SK-N-MC (cell line): ENCODE results near the gene ATP8B1.
"Not testable (repeated sequence)": the region's sequence is repeated elsewhere in the genome, so short reads cannot be mapped to it uniquely, and the experiment has no call there.

ENCODE experiments used
- DNase-seq: peaks from one replicate; pipeline ENCODE4 v3.0.0-alpha.2; 2011; ENCODE audit warnings: low read depth, low spot score
- H3K27ac ChIP-seq: fragments of 200-600 bp; sonication (generic); 2 replicates; pipeline ENCODE4 v1.5.1; 2016; ENCODE audit warnings: mixed run types
- H3K36me3 ChIP-seq: fragments of 200-600 bp; sonication (generic); 2 replicates; pipeline ENCODE4 v1.6.1; 2017; ENCODE audit warnings: antibody characterized with exemption, low read length, mixed read lengths; ENCODE audit not compliant: insufficient read depth
- H3K4me3 ChIP-seq: fragments of 200-600 bp; sonication (generic); 2 replicates; pipeline ENCODE4 v1.5.1; 2016
- H3K9ac ChIP-seq: fragments of 200-600 bp; sonication (generic); 2 replicates; pipeline ENCODE4 v1.8.0; 2017; ENCODE audit warnings: mixed run types, mixed read lengths; ENCODE audit not compliant: insufficient read length
- H3K9me3 ChIP-seq: fragments of 200-600 bp; sonication (generic); 2 replicates; pipeline ENCODE4 v1.6.1; 2017; ENCODE audit warnings: low read depth, mild to moderate bottlenecking, antibody characterized with exemption, low read length, moderate library complexity, mixed read lengths
- EZH2 ChIP-seq: fragments of 200-600 bp; sonication (generic); IDR thresholded peaks from one replicate; pipeline ENCODE4 v1.6.1; 2017; ENCODE audit warnings: antibody characterized with exemption
- FOXP2 ChIP-seq: optimal IDR thresholded peaks from 2 replicates; pipeline ENCODE3; 2011; ENCODE audit warnings: mild to moderate bottlenecking, moderate library complexity; ENCODE audit not compliant: insufficient read depth; ENCODE audit errors: extremely low read length, control extremely low read depth
- POLR2AphosphoS5 ChIP-seq: IDR thresholded peaks from 2 replicates; pipeline ENCODE4 v1.6.1; 2012; ENCODE audit warnings: mild to moderate bottlenecking, low read depth, low read length, borderline replicate concordance

ATP8B1 gene

DNA sequence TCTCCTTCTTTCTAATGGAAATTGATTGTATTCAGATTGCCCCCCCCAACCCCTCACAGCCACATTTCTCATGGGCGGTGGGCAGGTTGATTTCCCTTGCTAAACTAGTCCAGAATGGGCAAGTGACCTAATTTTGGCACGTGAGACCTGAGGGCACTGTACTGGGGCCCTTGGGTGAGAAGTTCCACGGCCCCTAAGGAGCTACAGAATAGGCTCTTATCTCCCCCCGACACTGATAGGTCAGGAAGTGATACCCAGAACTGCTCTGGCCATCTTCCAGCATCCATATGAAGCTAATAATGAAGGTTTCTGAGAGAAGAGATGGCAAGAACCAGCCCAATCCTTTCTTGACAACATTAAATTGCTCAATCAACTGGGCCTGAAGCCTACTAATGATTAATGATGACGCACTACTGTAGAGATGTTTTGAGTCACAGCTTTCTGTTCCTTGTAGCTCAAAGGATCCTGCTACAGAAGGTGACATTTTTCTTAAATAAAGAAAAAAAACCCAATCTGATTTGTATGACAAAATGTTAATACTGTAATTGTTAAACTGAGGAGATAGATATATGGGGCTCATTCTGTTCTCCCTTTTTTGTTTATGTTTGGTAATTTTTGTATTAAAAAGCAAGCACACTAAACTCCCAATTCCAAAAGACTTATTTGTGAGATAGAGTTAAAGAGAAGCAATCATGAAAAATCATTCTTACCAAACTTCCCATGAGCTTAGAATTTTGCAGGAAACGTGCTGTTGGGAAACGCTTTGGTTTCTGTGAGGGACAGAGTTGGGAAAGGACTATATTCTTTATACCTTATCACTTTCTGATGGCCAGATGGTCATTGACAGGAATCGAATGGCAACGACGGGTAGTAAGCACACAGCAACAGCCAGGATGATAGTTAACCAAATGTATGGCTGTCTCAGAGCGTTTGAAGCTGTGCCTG lies 153.3 kb downstream of the ATP8B1 start:
- Histone ChIP-seq H3K27ac (no peak overlapping the region), H3K9ac (no peak overlapping the region), H3K36me3 (no peaks in the 10 kb centered on the region), H3K4me3 (no peak overlapping the region), H3K9me3 (no peaks in the 10 kb centered on the region)
- TF ChIP-seq POLR2AphosphoS5, result no peak
- TF ChIP-seq FOXP2, result no peak
- TF ChIP-seq EZH2, result no peak
- no peak for DNase-seq

DNA sequence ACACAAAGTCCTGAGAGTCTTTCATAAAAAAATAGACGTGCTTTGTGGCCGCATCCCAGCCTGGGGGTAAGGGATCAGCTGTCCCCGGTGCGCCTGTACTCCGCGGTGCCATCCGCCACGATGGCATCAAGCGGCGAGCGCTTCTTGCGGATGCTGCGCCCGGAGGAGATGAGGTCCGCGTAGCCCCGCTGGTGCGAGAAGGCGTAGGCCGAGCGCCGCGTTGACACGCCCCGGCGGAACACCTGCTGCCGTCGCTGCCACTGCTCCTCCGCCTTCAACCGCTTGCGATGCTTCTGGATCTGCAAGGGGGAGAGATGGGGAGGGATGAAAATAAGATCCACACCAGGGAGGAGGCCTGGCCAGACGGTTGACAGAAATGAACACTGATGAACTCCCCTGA lies 154.7 kb downstream of the ATP8B1 start:
- TF ChIP-seq POLR2AphosphoS5, result no peak
- no peak for TF ChIP-seq FOXP2
- Histone ChIP-seq H3K36me3 (no peaks in the 10 kb centered on the region), H3K9ac (no peak overlapping the region), H3K27ac (no peak overlapping the region), H3K9me3 (no peaks in the 10 kb centered on the region), H3K4me3 (no peak overlapping the region)
- DNase-seq, result no peak

DNA sequence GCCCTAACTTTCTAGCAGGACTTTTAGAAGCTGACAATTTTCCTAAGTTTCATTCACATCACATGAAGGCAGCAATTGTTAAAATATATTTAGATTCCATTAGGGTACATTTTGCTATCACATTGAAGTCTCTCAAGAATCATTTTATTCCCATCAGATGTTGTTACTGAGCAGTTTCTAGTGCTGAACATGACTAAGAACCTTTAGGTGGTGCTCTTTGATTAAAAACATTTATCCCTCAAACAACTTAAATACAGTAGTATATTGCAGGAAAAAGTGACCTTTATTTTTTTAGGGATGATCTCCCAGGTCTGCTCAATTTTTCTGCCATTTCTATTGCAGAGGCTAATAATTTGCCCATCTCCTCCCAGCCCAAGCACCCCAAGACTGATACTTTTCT lies 158.6 kb downstream of the ATP8B1 start:
- Histone ChIP-seq H3K27ac (no peak overlapping the region), H3K4me3 (no peak overlapping the region), H3K36me3 (peaks cover 2% of the 10 kb centered on the region; the same call in 1 of the 2 replicates), H3K9me3 (no peaks in the 10 kb centered on the region), H3K9ac (no peak overlapping the region)
- no peak for DNase-seq
- no peak for TF ChIP-seq POLR2AphosphoS5
- TF ChIP-seq FOXP2, result no peak
- TF ChIP-seq EZH2, result no peak

DNA sequence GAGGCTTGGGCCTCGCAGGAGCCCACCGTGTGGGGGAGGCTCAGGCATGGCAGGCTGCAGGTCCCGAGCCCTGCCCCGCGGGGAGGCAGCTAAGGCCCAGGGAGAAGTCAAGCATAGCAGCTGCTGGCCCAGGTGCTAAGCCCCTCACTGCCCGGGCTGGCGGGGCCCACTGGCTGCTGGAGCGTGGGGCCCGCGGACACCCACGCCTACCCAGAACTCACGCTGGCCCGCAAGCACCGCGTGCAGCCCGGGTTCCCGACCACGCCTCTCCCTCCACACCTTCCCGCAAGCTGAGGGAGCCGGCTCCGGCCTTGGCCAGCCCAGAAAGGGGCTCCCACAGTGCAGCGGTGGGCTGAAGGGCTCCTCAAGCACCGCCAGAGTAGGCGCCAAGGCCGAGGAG lies 159.4 kb downstream of the ATP8B1 start:
- H3K27ac ChIP-seq, DNase-seq, H3K36me3 ChIP-seq, H3K9me3 ChIP-seq, H3K9ac ChIP-seq, H3K4me3 ChIP-seq: not testable (repeated sequence)

DNA sequence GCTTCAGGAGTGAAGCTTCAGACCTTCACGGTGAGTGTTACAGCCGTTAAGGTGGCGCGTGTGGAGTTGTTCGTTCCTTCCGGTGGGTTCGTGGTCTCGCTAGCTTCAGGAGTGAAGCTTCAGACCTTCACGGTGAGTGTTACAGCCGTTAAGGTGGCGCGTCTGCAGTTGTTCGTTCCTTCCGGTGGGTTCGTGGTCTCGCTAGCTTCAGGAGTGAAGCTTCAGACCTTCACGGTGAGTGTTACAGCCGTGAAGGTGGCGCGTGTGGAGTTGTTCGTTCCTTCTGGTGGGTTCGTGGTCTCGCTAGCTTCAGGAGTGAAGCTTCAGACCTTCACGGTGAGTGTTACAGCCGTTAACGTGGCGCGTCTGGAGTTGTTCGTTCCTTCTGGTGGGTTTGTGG lies 160.7 kb downstream of the ATP8B1 start:
- DNase-seq, H3K27ac ChIP-seq: not testable (repeated sequence)

DNA sequence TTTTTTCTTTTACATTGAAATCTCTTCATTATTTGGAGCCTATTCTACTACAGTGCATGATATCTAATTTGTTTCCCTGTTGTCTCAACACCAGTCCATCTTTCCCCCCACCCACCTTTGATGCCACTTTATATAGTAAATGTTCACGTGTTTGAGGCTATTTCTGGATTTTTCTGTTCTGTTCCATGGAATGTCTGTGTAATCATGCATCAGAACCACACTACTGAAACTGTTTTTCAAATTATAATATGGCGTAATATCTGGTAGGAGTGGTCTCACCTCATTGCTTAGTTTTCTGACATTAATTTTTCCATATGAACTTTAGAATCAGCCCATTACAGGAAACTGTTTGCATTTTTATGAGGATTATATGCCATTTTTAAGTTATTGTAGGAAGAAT lies 162.4 kb downstream of the ATP8B1 start:
- Histone ChIP-seq H3K9ac (no peak overlapping the region), H3K4me3 (no peak overlapping the region), H3K9me3 (no peaks in the 10 kb centered on the region), H3K27ac (no peak overlapping the region), H3K36me3 (peaks cover 2% of the 10 kb centered on the region; the same call in 1 of the 2 replicates)
- TF ChIP-seq POLR2AphosphoS5 (no peak), FOXP2 (no peak)
- no peak for DNase-seq

More for the DNA sequence above, 160.7 kb downstream of the ATP8B1 start:
- H3K9me3 ChIP-seq, H3K4me3 ChIP-seq, H3K9ac ChIP-seq, H3K36me3 ChIP-seq: not testable (repeated sequence)

DNA sequence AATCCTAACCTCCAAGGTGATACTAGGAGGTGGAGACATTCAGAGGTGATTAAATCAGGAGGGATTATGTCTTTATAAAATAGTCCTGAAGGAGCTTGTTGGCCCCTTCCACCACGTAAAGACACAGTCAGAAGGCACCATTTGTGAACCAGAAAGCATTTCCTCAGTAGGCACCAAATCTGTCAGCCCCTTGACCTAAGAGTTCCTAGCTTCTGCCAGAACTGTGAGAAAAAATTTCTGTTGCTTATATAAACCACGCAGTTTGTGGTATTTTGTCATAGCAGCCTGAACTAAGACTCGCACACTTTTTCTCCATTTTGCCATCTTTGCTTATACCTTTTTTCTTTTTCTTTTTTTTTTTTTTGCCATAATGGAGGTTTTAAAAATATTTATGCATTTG lies 162.9 kb downstream of the ATP8B1 start:
- no peak overlapping the region for H3K27ac ChIP-seq
- TF ChIP-seq POLR2AphosphoS5, result no peak
- TF ChIP-seq EZH2, result no peak
- TF ChIP-seq FOXP2, result no peak
- peaks cover 2% of the 10 kb centered on the region; the same call in 1 of the 2 replicates for H3K36me3 ChIP-seq
- no peak overlapping the region for H3K9ac ChIP-seq
- H3K9me3 ChIP-seq, result no peaks in the 10 kb centered on the region
- no peak overlapping the region for H3K4me3 ChIP-seq
- no peak for DNase-seq

DNA sequence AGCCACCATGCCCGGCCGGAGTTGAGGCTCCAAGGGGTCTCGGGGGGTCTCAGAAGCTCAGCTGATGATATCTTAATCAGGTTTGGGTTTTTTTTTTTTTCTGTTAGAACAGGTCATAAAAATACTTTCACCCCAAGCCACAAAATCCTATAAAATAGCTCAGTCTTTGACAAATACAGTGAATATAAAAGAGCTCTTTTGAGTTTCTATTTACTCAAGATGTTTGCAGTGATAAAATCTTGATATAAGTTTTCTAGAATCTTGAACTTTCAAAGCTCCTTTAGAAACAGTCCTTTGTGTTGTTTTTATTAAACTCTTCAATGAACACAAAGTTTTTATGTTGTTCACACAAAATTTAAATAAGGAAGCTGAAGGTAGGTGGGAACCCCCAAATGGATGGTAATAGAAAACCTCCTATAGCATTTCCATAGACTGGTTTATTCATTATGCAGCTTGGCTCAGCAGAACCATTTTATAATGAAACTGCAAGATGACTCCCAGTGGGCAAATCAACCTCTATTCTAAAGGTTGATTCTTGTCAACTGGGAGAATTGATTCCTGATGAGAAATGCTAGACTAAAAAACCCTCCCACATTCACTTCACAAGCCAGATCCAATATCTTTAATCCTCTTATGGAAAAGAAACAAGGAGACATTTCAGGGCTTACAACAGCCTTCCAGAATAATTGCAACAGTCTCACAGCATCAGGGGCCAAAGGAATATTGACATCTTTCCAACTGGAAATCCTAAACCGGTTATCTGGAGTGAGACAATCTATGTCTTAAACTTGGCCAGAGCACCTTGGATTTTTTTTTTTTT lies 167.9 kb downstream of the ATP8B1 start:
- H3K4me3 ChIP-seq, result no peak overlapping the region
- no peak for DNase-seq
- TF ChIP-seq POLR2AphosphoS5 (no peak), EZH2 (no peak), FOXP2 (no peak)
- H3K9ac ChIP-seq, result no peak overlapping the region
- H3K27ac ChIP-seq, result no peak overlapping the region
- no peaks in the 10 kb centered on the region for H3K36me3 ChIP-seq
- no peaks in the 10 kb centered on the region for H3K9me3 ChIP-seq

DNA sequence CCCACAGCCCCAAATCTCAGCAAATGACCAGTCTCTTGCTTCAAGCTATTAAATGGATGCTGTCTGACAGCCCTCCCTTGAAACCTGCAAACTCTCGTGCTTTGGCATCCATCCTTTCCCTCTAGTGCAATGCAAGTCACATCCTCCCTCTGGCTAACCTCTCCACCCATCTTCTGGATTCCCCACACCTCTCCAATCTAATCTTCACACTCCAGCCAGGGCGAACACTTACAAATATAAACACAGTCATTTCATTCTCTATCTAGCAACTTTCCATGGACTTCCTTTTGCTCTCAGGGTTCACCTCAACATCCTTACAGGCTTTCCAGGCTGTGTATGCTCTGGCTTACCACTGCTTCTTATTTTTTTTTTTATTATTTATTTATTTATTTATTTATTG lies 171.4 kb downstream of the ATP8B1 start:
- TF ChIP-seq FOXP2 (no peak), POLR2AphosphoS5 (no peak), EZH2 (no peak)
- DNase-seq, result no peak
- no peak overlapping the region for H3K27ac ChIP-seq
- no peak overlapping the region for H3K9ac ChIP-seq
- H3K4me3 ChIP-seq, result no peak overlapping the region; the same call in 1 of the 2 replicates
- no peaks in the 10 kb centered on the region for H3K36me3 ChIP-seq
- H3K9me3 ChIP-seq, result no peaks in the 10 kb centered on the region
